HG02840 (cell line): ENCODE results near the gene PLEKHM3.

Experiments
- ATAC-seq: cut with Tn5 transposase; IDR thresholded peaks from one replicate; pipeline ENCODE4 v1.9.1; 2021; ENCODE audit warnings: mild to moderate bottlenecking, moderate library complexity, moderate number of reproducible peaks; ENCODE audit not compliant: unreplicated experiment, low FRiP score

Gene PLEKHM3

GRCh38 chr2:208025037-208025813 lies at the start of gene PLEKHM3:
TSS of gene PLEKHM3 (minus strand) at chr2:208025527. CDS start at chr2:208001639, 23,888 bp downstream.
- ATAC-seq = peak; percentile 91

- no peak for ATAC-seq
Measured at GRCh38 chr2:208074610-208075356, 49.5 kb upstream of the PLEKHM3 start.

- ATAC-seq = peak; percentile 67
Measured at GRCh38 chr2:208072250-208072892, 47.0 kb upstream of the PLEKHM3 start.

GRCh38 chr2:208069186-208069585 lies 43.9 kb upstream of the PLEKHM3 start:
- ATAC-seq = no peak

GRCh38 chr2:208066016-208066415 lies 40.7 kb upstream of the PLEKHM3 start:
- ATAC-seq = no peak

GRCh38 chr2:208065476-208065875 lies 40.1 kb upstream of the PLEKHM3 start:
- ATAC-seq = no peak

- ATAC-seq = no peak
Measured at GRCh38 chr2:208064220-208064961, 39.1 kb upstream of the PLEKHM3 start.

- ATAC-seq = no peak
Measured at GRCh38 chr2:208062961-208063360, 37.6 kb upstream of the PLEKHM3 start.

- no peak for ATAC-seq
Measured at GRCh38 chr2:208062113-208062512, 36.8 kb upstream of the PLEKHM3 start.

GRCh38 chr2:208057108-208057507 lies 31.8 kb upstream of the PLEKHM3 start:
- ATAC-seq = no peak

- ATAC-seq = no peak
Measured at GRCh38 chr2:208049441-208049840, 24.1 kb upstream of the PLEKHM3 start.

- no peak for ATAC-seq
Measured at GRCh38 chr2:208049006-208049405, 23.7 kb upstream of the PLEKHM3 start.

GRCh38 chr2:208047840-208048239 lies 22.5 kb upstream of the PLEKHM3 start:
- no peak for ATAC-seq

- no peak for ATAC-seq
Measured at GRCh38 chr2:208046686-208047085, 21.4 kb upstream of the PLEKHM3 start.

GRCh38 chr2:208042450-208042849 lies 17.1 kb upstream of the PLEKHM3 start:
- no peak for ATAC-seq

- no peak for ATAC-seq
Measured at GRCh38 chr2:208042041-208042440, 16.7 kb upstream of the PLEKHM3 start.

GRCh38 chr2:208040199-208041171 lies 15.2 kb upstream of the PLEKHM3 start:
- ATAC-seq = peak; percentile 80

- ATAC-seq = no peak
Measured at GRCh38 chr2:208039376-208040110, 14.2 kb upstream of the PLEKHM3 start.
